Neural progenitor cell (in vitro differentiated cells): ENCODE results near the gene LRP1B. TPM values are rescaled to one million over a fixed set of nuclear protein-coding genes. Genes with fewer than 3 reads are reported as not detected.

Experiments used
- DNase-seq: peaks from one replicate; pipeline ENCODE4 v3.0.0-alpha.2; 2016; ENCODE audit warnings: low spot score
- H2AFZ ChIP-seq: fragments of 200-600 bp; sonication (generic); replicated peaks from 2 replicates; pipeline ENCODE4 v1.6.1; 2016; ENCODE audit warnings: antibody characterized with exemption
- H3F3A ChIP-seq: fragments of 200-600 bp; sonication (generic); 2 replicates; pipeline ENCODE4 v1.6.1; 2016; ENCODE audit warnings: antibody characterized with exemption, low read depth
- H3K27ac ChIP-seq: fragments of 200-600 bp; sonication (generic); 2 replicates; pipeline ENCODE4 v1.5.1; 2016; ENCODE audit warnings: mild to moderate bottlenecking
- H3K27me3 ChIP-seq: fragments of 200-600 bp; sonication (generic); 2 replicates; pipeline ENCODE4 v1.6.1; 2016; ENCODE audit warnings: mild to moderate bottlenecking, moderate library complexity
- H3K36me3 ChIP-seq: fragments of 200-600 bp; sonication (generic); 2 replicates; pipeline ENCODE4 v1.5.1; 2016
- H3K4me1 ChIP-seq: fragments of 200-600 bp; sonication (generic); 2 replicates; pipeline ENCODE4 v1.6.1; 2016; ENCODE audit warnings: mixed run types
- H3K4me2 ChIP-seq: fragments of 200-600 bp; sonication (generic); 2 replicates; pipeline ENCODE4 v1.6.1; 2016
- H3K4me3 ChIP-seq: fragments of 200-600 bp; sonication (generic); 2 replicates; pipeline ENCODE4 v1.5.1; 2016
- H3K79me2 ChIP-seq: fragments of 200-600 bp; sonication (generic); 2 replicates; pipeline ENCODE4 v1.6.1; 2016; ENCODE audit warnings: low read depth
- H3K9ac ChIP-seq: fragments of 200-600 bp; sonication (generic); 2 replicates; pipeline ENCODE4 v1.6.1; 2016
- H3K9me3 ChIP-seq: fragments of 200-600 bp; sonication (generic); 2 replicates; pipeline ENCODE4 v1.5.1; 2016; ENCODE audit warnings: low read depth
- H4K20me1 ChIP-seq: fragments of 200-600 bp; sonication (generic); 2 replicates; pipeline ENCODE4 v1.6.1; 2016; ENCODE audit warnings: low read depth
- H3K27ac Mint-ChIP-seq: 3 replicates; pipeline ENCODE4 v1.8.0; 2021; ENCODE audit warnings: mixed read lengths
- H3K27me3 Mint-ChIP-seq: 2 replicates; pipeline ENCODE4 v1.8.0; 2022; ENCODE audit warnings: low read depth, mild to moderate bottlenecking, inconsistent platforms, moderate library complexity, mixed read lengths; ENCODE audit not compliant: insufficient read depth
- H3K36me3 Mint-ChIP-seq: 3 replicates; pipeline ENCODE4 v1.8.0; 2021; ENCODE audit warnings: mixed read lengths
- H3K4me1 Mint-ChIP-seq: 3 replicates; pipeline ENCODE4 v1.8.0; 2021; ENCODE audit warnings: mixed read lengths
- H3K4me3 Mint-ChIP-seq: 3 replicates; pipeline ENCODE4 v1.8.0; 2021; ENCODE audit warnings: mild to moderate bottlenecking, moderate library complexity, mixed read lengths
- H3K9me3 Mint-ChIP-seq: 3 replicates; pipeline ENCODE4 v1.8.0; 2020; ENCODE audit warnings: mixed read lengths
- EZH2 ChIP-seq: fragments of 200-600 bp; sonication (generic); IDR thresholded peaks from 2 replicates; pipeline ENCODE4 v1.6.1; 2017; ENCODE audit warnings: antibody characterized with exemption, mild to moderate bottlenecking, moderate library complexity
- EZH2phosphoT487 ChIP-seq: fragments of 200-600 bp; sonication (generic); IDR thresholded peaks from 2 replicates; pipeline ENCODE4 v1.6.1; 2017; ENCODE audit warnings: antibody characterized with exemption
- total RNA-seq: library from RNA; depleted of rRNA; stranded (reverse); fragments of >200 nt; gene quantifications from 2 replicates; pipeline ENCODE4 v1.2.3, GENCODE V29; 2015; ENCODE audit warnings: low replicate concordance
- TF ChIP-seq, protein P1 (sequence below): fragments of 200-600 bp; sonication (generic); IDR thresholded peaks from 2 replicates; pipeline ENCODE4 v1.5.1; 2017; ENCODE audit warnings: antibody characterized with exemption, mild to moderate bottlenecking

LRP1B gene
- total RNA-seq, 1 donor from 2014 or later = not detected

GRCh38 chr2:142041105-142041504, 89.7 kb downstream of the LRP1B start:
- Histone ChIP-seq H3K27ac (no peak overlapping the region), H3K79me2 (no peaks in the 10 kb centered on the region), H3K4me2 (no peak overlapping the region), H2AFZ (no peak overlapping the region), H3K27me3 (no peaks in the 10 kb centered on the region), H3F3A (peaks cover 6% of the 10 kb centered on the region), H3K9me3 (no peaks in the 10 kb centered on the region), H3K4me1 (peaks cover 12% of the 10 kb centered on the region), H3K36me3 (no peaks in the 10 kb centered on the region), H4K20me1 (no peaks in the 10 kb centered on the region), H3K4me3 (no peak overlapping the region), H3K9ac (no peak overlapping the region)
- H3K4me3 Mint-ChIP-seq = no peak overlapping the region
- H3K36me3 Mint-ChIP-seq = no peaks in the 10 kb centered on the region
- H3K27ac Mint-ChIP-seq = no peak overlapping the region
- H3K9me3 Mint-ChIP-seq = no peaks in the 10 kb centered on the region
- no peak for DNase-seq
- TF ChIP-seq, protein P1, sequence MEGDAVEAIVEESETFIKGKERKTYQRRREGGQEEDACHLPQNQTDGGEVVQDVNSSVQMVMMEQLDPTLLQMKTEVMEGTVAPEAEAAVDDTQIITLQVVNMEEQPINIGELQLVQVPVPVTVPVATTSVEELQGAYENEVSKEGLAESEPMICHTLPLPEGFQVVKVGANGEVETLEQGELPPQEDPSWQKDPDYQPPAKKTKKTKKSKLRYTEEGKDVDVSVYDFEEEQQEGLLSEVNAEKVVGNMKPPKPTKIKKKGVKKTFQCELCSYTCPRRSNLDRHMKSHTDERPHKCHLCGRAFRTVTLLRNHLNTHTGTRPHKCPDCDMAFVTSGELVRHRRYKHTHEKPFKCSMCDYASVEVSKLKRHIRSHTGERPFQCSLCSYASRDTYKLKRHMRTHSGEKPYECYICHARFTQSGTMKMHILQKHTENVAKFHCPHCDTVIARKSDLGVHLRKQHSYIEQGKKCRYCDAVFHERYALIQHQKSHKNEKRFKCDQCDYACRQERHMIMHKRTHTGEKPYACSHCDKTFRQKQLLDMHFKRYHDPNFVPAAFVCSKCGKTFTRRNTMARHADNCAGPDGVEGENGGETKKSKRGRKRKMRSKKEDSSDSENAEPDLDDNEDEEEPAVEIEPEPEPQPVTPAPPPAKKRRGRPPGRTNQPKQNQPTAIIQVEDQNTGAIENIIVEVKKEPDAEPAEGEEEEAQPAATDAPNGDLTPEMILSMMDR = no peak
- no peak for TF ChIP-seq EZH2phosphoT487
- no peak for TF ChIP-seq EZH2
- H3K4me1 Mint-ChIP-seq = peaks cover 17% of the 10 kb centered on the region
- H3K27me3 Mint-ChIP-seq = peaks cover 2% of the 10 kb centered on the region

- Histone ChIP-seq H3K27ac (no peak overlapping the region), H3K27me3 (no peaks in the 10 kb centered on the region), H3F3A (peaks cover 6% of the 10 kb centered on the region), H3K36me3 (no peaks in the 10 kb centered on the region), H3K9me3 (no peaks in the 10 kb centered on the region), H3K4me1 (peaks cover 12% of the 10 kb centered on the region), H3K4me3 (no peak overlapping the region), H3K9ac (no peak overlapping the region), H4K20me1 (no peaks in the 10 kb centered on the region), H3K4me2 (no peak overlapping the region), H2AFZ (no peak overlapping the region), H3K79me2 (no peaks in the 10 kb centered on the region)
- Mint-ChIP-seq H3K4me1 (peaks cover 18% of the 10 kb centered on the region), H3K36me3 (no peaks in the 10 kb centered on the region), H3K27ac (no peak overlapping the region), H3K9me3 (peaks cover 3% of the 10 kb centered on the region), H3K27me3 (peaks cover 2% of the 10 kb centered on the region), H3K4me3 (no peak overlapping the region)
- TF ChIP-seq EZH2phosphoT487 = no peak
- DNase-seq = no peak
Measured at GRCh38 chr2:142040556-142040955, 90.3 kb downstream of the LRP1B start.

- H3K9ac ChIP-seq = no peak overlapping the region
- DNase-seq = no peak
- Mint-ChIP-seq H3K4me1 (peaks cover 17% of the 10 kb centered on the region), H3K27ac (no peak overlapping the region), H3K9me3 (peaks cover 3% of the 10 kb centered on the region), H3K4me3 (no peak overlapping the region), H3K27me3 (peaks cover 2% of the 10 kb centered on the region), H3K36me3 (no peaks in the 10 kb centered on the region)
- no peaks in the 10 kb centered on the region for H3K27me3 ChIP-seq
- H4K20me1 ChIP-seq = no peaks in the 10 kb centered on the region
- H3K4me1 ChIP-seq = peaks cover 12% of the 10 kb centered on the region
- H3K27ac ChIP-seq = no peak overlapping the region
- TF ChIP-seq EZH2 = no peak
- TF ChIP-seq, protein P1 = no peak
- no peak for TF ChIP-seq EZH2phosphoT487
- no peak overlapping the region for H3K4me2 ChIP-seq
- H3K36me3 ChIP-seq = no peaks in the 10 kb centered on the region
- peaks cover 6% of the 10 kb centered on the region for H3F3A ChIP-seq
- H3K9me3 ChIP-seq = no peaks in the 10 kb centered on the region
- H3K4me3 ChIP-seq = no peak overlapping the region
- no peaks in the 10 kb centered on the region for H3K79me2 ChIP-seq
- H2AFZ ChIP-seq = no peak overlapping the region
Measured at GRCh38 chr2:142038826-142039225, 92.0 kb downstream of the LRP1B start.

GRCh38 chr2:142037744-142038143, 93.1 kb downstream of the LRP1B start:
- peaks cover 3% of the 10 kb centered on the region for H3K9me3 Mint-ChIP-seq

More at GRCh38 chr2:142037744-142038143, 93.1 kb downstream of the LRP1B start:
- Mint-ChIP-seq H3K27ac (no peak overlapping the region), H3K27me3 (peaks cover 3% of the 10 kb centered on the region), H3K4me3 (no peak overlapping the region), H3K36me3 (no peaks in the 10 kb centered on the region), H3K4me1 (peaks cover 17% of the 10 kb centered on the region)
- Histone ChIP-seq H3K4me3 (no peak overlapping the region), H4K20me1 (no peaks in the 10 kb centered on the region), H3K79me2 (no peaks in the 10 kb centered on the region), H3K27ac (peak overlapping the region; percentile 51), H3K4me2 (peak overlapping the region; percentile 37), H3F3A (peaks cover 6% of the 10 kb centered on the region), H3K36me3 (no peaks in the 10 kb centered on the region), H2AFZ (peak overlapping the region; percentile 48), H3K4me1 (peaks cover 12% of the 10 kb centered on the region), H3K27me3 (no peaks in the 10 kb centered on the region), H3K9me3 (no peaks in the 10 kb centered on the region), H3K9ac (no peak overlapping the region)
- DNase-seq = peak; percentile 26
- TF ChIP-seq, protein P1 = peak; percentile 7
- TF ChIP-seq EZH2 = no peak
